Mesendoderm (in vitro differentiated cells): Measurements from ENCODE around the gene RNF167. TPM values are rescaled to one million over a fixed set of nuclear protein-coding genes. Genes with fewer than 3 reads are reported as not detected.

Source experiments
- DNase-seq: peaks from one replicate; pipeline ENCODE4 v3.0.0; 2013
- H2AK5ac ChIP-seq: 2 replicates; pipeline ENCODE4 v1.6.1; 2013; ENCODE audit warnings: low read length, inconsistent platforms
- H2BK120ac ChIP-seq: 2 replicates; pipeline ENCODE4 v1.6.1; 2013; ENCODE audit warnings: low read depth, mild to moderate bottlenecking, low read length, moderate library complexity, mixed read lengths
- H2BK15ac ChIP-seq: replicated peaks from 2 replicates; pipeline ENCODE4 v1.6.1; 2013; ENCODE audit warnings: low read depth, mild to moderate bottlenecking, moderate library complexity
- H2BK5ac ChIP-seq: 2 replicates; pipeline ENCODE4 v1.6.1; 2013; ENCODE audit warnings: low read length, inconsistent platforms
- H3K18ac ChIP-seq: 2 replicates; pipeline ENCODE4 v1.6.1; 2013; ENCODE audit warnings: mild to moderate bottlenecking, low read length, mixed read lengths
- H3K23ac ChIP-seq: one replicate; pipeline ENCODE4 v1.6.1; 2013; ENCODE audit warnings: low read length
- H3K27ac ChIP-seq: 2 replicates; pipeline ENCODE4 v1.5.1; 2013; ENCODE audit warnings: low read depth, mild to moderate bottlenecking, inconsistent platforms, low read length, moderate library complexity
- H3K27me3 ChIP-seq: 2 replicates; pipeline ENCODE4 v1.6.1; 2013; ENCODE audit warnings: low read length, control low read depth, mild to moderate bottlenecking, inconsistent platforms; ENCODE audit not compliant: insufficient read depth, poor library complexity
- H3K36me3 ChIP-seq: 2 replicates; pipeline ENCODE4 v1.6.1; 2013; ENCODE audit warnings: low read length, inconsistent platforms; ENCODE audit not compliant: control insufficient read depth, insufficient read depth
- H3K4ac ChIP-seq: one replicate; pipeline ENCODE4 v1.6.1; 2013; ENCODE audit warnings: low read depth, mild to moderate bottlenecking, low read length, moderate library complexity
- H3K4me1 ChIP-seq: 2 replicates; pipeline ENCODE4 v1.6.1; 2013; ENCODE audit warnings: low read depth, low read length, inconsistent platforms; ENCODE audit not compliant: control insufficient read depth
- H3K4me2 ChIP-seq: 2 replicates; pipeline ENCODE4 v1.6.1; 2013; ENCODE audit warnings: low read length
- H3K4me3 ChIP-seq: 2 replicates; pipeline ENCODE4 v1.5.1; 2013; ENCODE audit warnings: mild to moderate bottlenecking, low read length
- H3K56ac ChIP-seq: one replicate; pipeline ENCODE4 v1.6.1; 2013; ENCODE audit warnings: low read length
- H3K79me1 ChIP-seq: 2 replicates; pipeline ENCODE4 v1.6.1; 2013; ENCODE audit warnings: low read length, inconsistent platforms
- H3K79me2 ChIP-seq: 2 replicates; pipeline ENCODE4 v1.6.1; 2013; ENCODE audit warnings: mild to moderate bottlenecking, low read length; ENCODE audit not compliant: control insufficient read depth, insufficient read depth
- H3K9ac ChIP-seq: 2 replicates; pipeline ENCODE4 v1.6.1; 2013; ENCODE audit warnings: low read length, inconsistent platforms
- H4K5ac ChIP-seq: one replicate; pipeline ENCODE4 v1.6.1; 2013; ENCODE audit warnings: low read length
- H4K8ac ChIP-seq: one replicate; pipeline ENCODE4 v1.6.1; 2013; ENCODE audit warnings: low read depth, mild to moderate bottlenecking, control low read depth, low read length, moderate library complexity
- WGBS: extraction: QIAGEN DNeasy Blood & Tissue Kit; methylation state at CpG from one replicate; pipeline ENCODE4 v1.1.7; 2013; ENCODE audit warnings: low lambda C conversion rate, missing lambda C conversion rate; ENCODE audit not compliant: insufficient coverage; ENCODE audit errors: extremely low coverage; 5-methylcytosine and 5-hydroxymethylcytosine counted together
- polyA plus RNA-seq, 2 experiments: library from polyadenylated mRNA; stranded (reverse); fragments of 200-250 nt; gene quantifications; one replicate each; pipeline ENCODE4 v1.2.3, GENCODE V29; 2013

The RNF167 gene
- polyA plus RNA-seq (2013, experiment 1 of 2), result 181 TPM
- 176 TPM for polyA plus RNA-seq (2013, experiment 2 of 2)

- H3K56ac ChIP-seq, result peak within 1 kb of the TSS; percentile 97
- peaks cover 3% of the 10 kb centered on the region for H3K4me1 ChIP-seq
- no peak within 1 kb of the TSS for H4K8ac ChIP-seq
- no CpG with 5 or more reads among the region's 72 CpGs for WGBS
- peak within 1 kb of the TSS; percentile 87 for H3K4me2 ChIP-seq
- no peaks in the 10 kb centered on the region for H3K27me3 ChIP-seq
- no peak within 1 kb of the TSS for H2BK15ac ChIP-seq
- peaks cover 5% of the 10 kb centered on the region for H3K36me3 ChIP-seq
- peak within 1 kb of the TSS; percentile 64 for H3K18ac ChIP-seq
- peaks cover 20% of the 10 kb centered on the region for H3K79me1 ChIP-seq
- peak within 1 kb of the TSS; percentile 33 for H2BK5ac ChIP-seq
- H4K5ac ChIP-seq, result peak within 1 kb of the TSS; percentile 78
- peaks cover 40% of the 10 kb centered on the region for H3K79me2 ChIP-seq
- peak; percentile 100 for DNase-seq
- peak within 1 kb of the TSS; percentile 2 for H3K23ac ChIP-seq
- H3K4ac ChIP-seq, result no peak within 1 kb of the TSS
- peak within 1 kb of the TSS; percentile 97 for H3K27ac ChIP-seq
- H3K4me3 ChIP-seq, result peak within 1 kb of the TSS; percentile 95
- H2BK120ac ChIP-seq, result no peak within 1 kb of the TSS
- peak within 1 kb of the TSS; percentile 87 for H3K9ac ChIP-seq
- no peak within 1 kb of the TSS for H2AK5ac ChIP-seq
Observed at GRCh38 chr17:4939796-4940554, at the start of gene RNF167, which contains the start of gene SLC25A11. Gene RNF167, plus strand, starts transcription at chr17:4940268. Its CDS starts 642 bp downstream, at chr17:4940910. Gene SLC25A11, minus strand, starts transcription at chr17:4940046. Its CDS starts 136 bp downstream, at chr17:4939910.

GRCh38 chr17:4891411-4892410 is 48.4 kb upstream of the RNF167 start:
- no peak overlapping the region for H3K4me3 ChIP-seq
- H2BK5ac ChIP-seq, result no peak overlapping the region
- no peak for DNase-seq
- no peak overlapping the region for H2BK15ac ChIP-seq
- no peak overlapping the region for H2BK120ac ChIP-seq
- no peak overlapping the region for H3K4ac ChIP-seq
- H3K9ac ChIP-seq, result no peak overlapping the region
- no peak overlapping the region for H3K18ac ChIP-seq
- H3K4me2 ChIP-seq, result no peak overlapping the region
- peaks cover 8% of the 10 kb centered on the region for H3K36me3 ChIP-seq
- H4K5ac ChIP-seq, result no peak overlapping the region
- no peak overlapping the region for H3K56ac ChIP-seq
- H3K27ac ChIP-seq, result no peak overlapping the region
- H4K8ac ChIP-seq, result no peak overlapping the region
- no peaks in the 10 kb centered on the region for H3K27me3 ChIP-seq
- H2AK5ac ChIP-seq, result no peak overlapping the region
- no CpG with 5 or more reads among the region's 42 CpGs for WGBS
- no peak overlapping the region for H3K23ac ChIP-seq
- H3K79me1 ChIP-seq, result no peaks in the 10 kb centered on the region
- no peaks in the 10 kb centered on the region for H3K4me1 ChIP-seq
- no peaks in the 10 kb centered on the region for H3K79me2 ChIP-seq

- Histone ChIP-seq H3K36me3 (peaks cover 8% of the 10 kb centered on the region), H3K79me1 (no peaks in the 10 kb centered on the region)
- no CpG with 5 or more reads among the region's 23 CpGs for WGBS
Observed at GRCh38 chr17:4892499-4893221, 47.4 kb upstream of the RNF167 start.

GRCh38 chr17:4893272-4893671 is 46.8 kb upstream of the RNF167 start:
- Histone ChIP-seq H3K36me3 (peaks cover 8% of the 10 kb centered on the region), H3K4me2 (no peak overlapping the region), H2BK15ac (no peak overlapping the region), H3K56ac (no peak overlapping the region), H2BK5ac (no peak overlapping the region), H3K4me3 (no peak overlapping the region), H2BK120ac (no peak overlapping the region), H3K18ac (no peak overlapping the region), H2AK5ac (no peak overlapping the region), H3K4ac (no peak overlapping the region), H3K27me3 (no peaks in the 10 kb centered on the region), H3K9ac (no peak overlapping the region), H3K23ac (no peak overlapping the region), H3K79me1 (no peaks in the 10 kb centered on the region), H3K79me2 (no peaks in the 10 kb centered on the region), H3K27ac (no peak overlapping the region), H4K5ac (no peak overlapping the region), H4K8ac (no peak overlapping the region), H3K4me1 (no peaks in the 10 kb centered on the region)
- no peak for DNase-seq
- WGBS, result no CpG with 5 or more reads among the region's 18 CpGs

More at GRCh38 chr17:4892499-4893221, 47.4 kb upstream of the RNF167 start:
- Histone ChIP-seq H4K8ac (no peak overlapping the region), H2BK15ac (no peak overlapping the region), H3K4me2 (no peak overlapping the region), H3K4me1 (no peaks in the 10 kb centered on the region), H2BK120ac (no peak overlapping the region), H3K23ac (no peak overlapping the region), H3K56ac (no peak overlapping the region), H3K27ac (no peak overlapping the region), H3K9ac (no peak overlapping the region), H3K4me3 (no peak overlapping the region), H4K5ac (no peak overlapping the region), H3K18ac (no peak overlapping the region), H3K27me3 (no peaks in the 10 kb centered on the region), H2BK5ac (no peak overlapping the region), H2AK5ac (no peak overlapping the region), H3K4ac (no peak overlapping the region), H3K79me2 (no peaks in the 10 kb centered on the region)
- no peak for DNase-seq

GRCh38 chr17:4893721-4894560 is 46.1 kb upstream of the RNF167 start:
- no peaks in the 10 kb centered on the region for H3K79me1 ChIP-seq
- no CpG with 5 or more reads among the region's 31 CpGs for WGBS
- H3K56ac ChIP-seq, result no peak overlapping the region
- H2BK15ac ChIP-seq, result no peak overlapping the region
- H3K23ac ChIP-seq, result no peak overlapping the region
- H4K5ac ChIP-seq, result no peak overlapping the region
- H3K18ac ChIP-seq, result no peak overlapping the region
- H3K36me3 ChIP-seq, result peaks cover 8% of the 10 kb centered on the region
- H3K27ac ChIP-seq, result no peak overlapping the region
- H2BK5ac ChIP-seq, result no peak overlapping the region
- H3K4ac ChIP-seq, result no peak overlapping the region
- H3K4me2 ChIP-seq, result no peak overlapping the region
- no peaks in the 10 kb centered on the region for H3K4me1 ChIP-seq
- H2AK5ac ChIP-seq, result no peak overlapping the region
- H3K27me3 ChIP-seq, result no peaks in the 10 kb centered on the region
- no peak overlapping the region for H3K4me3 ChIP-seq
- H3K79me2 ChIP-seq, result no peaks in the 10 kb centered on the region
- no peak overlapping the region for H2BK120ac ChIP-seq
- no peak overlapping the region for H4K8ac ChIP-seq
- DNase-seq, result no peak
- H3K9ac ChIP-seq, result no peak overlapping the region
